AG10803 (cell line): ENCODE results near the gene AOPEP.

Source experiments
- DNase-seq: peaks from one replicate; pipeline ENCODE4 v3.0.0; 2010; ENCODE audit warnings: low read depth
- H3K4me3 ChIP-seq: 2 replicates; pipeline ENCODE4 v1.5.1; 2011; ENCODE audit warnings: mild to moderate bottlenecking, low read length, control low read depth
- TF ChIP-seq, protein P1 (sequence below): conservative IDR thresholded peaks from 2 replicates; pipeline ENCODE4 v1.5.1; 2011; ENCODE audit warnings: mild to moderate bottlenecking, low read length, control low read depth, inconsistent platforms

The AOPEP gene

DNA sequence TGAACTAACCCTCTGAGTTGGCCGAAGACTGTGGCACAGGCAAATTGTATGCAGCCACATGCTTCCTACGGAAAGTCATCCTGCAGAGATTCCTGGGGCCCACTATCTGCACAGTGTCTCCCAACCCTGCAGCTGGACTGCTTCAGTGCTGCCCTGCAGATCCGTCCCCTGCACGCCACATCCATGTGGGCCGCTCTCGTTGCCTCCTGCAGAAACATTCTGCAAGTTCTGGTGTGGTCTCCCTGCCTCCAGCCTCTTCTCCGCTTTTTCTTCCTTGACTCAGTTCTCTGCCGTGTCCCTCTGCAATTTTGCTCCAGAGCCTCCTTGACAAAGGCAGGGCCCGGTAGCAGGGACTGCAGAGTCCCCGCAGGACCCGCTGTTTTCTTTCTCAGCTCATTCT lies 249.0 kb downstream of the AOPEP start:
- TF ChIP-seq, protein P1, sequence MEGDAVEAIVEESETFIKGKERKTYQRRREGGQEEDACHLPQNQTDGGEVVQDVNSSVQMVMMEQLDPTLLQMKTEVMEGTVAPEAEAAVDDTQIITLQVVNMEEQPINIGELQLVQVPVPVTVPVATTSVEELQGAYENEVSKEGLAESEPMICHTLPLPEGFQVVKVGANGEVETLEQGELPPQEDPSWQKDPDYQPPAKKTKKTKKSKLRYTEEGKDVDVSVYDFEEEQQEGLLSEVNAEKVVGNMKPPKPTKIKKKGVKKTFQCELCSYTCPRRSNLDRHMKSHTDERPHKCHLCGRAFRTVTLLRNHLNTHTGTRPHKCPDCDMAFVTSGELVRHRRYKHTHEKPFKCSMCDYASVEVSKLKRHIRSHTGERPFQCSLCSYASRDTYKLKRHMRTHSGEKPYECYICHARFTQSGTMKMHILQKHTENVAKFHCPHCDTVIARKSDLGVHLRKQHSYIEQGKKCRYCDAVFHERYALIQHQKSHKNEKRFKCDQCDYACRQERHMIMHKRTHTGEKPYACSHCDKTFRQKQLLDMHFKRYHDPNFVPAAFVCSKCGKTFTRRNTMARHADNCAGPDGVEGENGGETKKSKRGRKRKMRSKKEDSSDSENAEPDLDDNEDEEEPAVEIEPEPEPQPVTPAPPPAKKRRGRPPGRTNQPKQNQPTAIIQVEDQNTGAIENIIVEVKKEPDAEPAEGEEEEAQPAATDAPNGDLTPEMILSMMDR: no peak
- H3K4me3 ChIP-seq: no peak overlapping the region
- DNase-seq: no peak

DNA sequence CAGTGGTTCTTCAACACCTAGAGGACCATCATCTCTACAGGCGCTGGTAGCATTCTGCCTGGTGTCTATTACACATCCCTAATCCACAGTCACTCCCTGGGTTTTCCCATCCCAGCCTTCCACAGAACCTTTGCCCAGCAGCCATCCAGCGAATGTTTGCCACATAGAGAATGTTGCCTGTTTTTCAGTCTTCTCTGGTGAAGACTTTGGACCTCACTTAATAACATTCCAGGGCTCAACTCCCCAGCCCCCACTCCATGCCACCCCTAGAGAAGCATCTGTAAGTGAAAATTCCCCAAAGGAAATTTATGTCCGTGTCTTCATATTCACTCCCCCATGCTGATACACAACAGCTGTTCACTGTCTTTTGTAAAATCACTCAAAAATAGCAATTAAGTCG lies 249.6 kb downstream of the AOPEP start:
- H3K4me3 ChIP-seq: no peak overlapping the region
- peak; percentile 50 for DNase-seq
- TF ChIP-seq, protein P1: no peak

DNA sequence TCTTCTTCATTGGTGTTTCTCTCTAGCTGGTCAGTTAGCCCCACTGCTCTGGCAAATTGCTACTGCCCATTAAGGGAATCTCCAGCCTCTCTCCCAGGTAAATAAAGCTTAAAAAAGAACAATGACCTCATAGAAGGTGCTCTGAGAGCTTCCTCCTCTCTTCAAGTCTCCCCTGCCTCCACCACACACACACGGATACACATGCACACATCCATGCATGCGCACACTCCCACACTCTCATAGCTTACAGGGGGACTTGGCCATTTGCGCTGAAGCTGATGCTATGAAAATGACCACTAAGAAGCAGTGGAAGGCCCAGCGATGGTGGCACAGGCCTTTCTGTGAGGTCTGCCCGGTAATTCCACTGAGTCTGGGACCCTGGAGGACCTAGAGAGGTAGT lies 250.9 kb downstream of the AOPEP start:
- no peak for DNase-seq
- H3K4me3 ChIP-seq: no peak overlapping the region
- TF ChIP-seq, protein P1: no peak

DNA sequence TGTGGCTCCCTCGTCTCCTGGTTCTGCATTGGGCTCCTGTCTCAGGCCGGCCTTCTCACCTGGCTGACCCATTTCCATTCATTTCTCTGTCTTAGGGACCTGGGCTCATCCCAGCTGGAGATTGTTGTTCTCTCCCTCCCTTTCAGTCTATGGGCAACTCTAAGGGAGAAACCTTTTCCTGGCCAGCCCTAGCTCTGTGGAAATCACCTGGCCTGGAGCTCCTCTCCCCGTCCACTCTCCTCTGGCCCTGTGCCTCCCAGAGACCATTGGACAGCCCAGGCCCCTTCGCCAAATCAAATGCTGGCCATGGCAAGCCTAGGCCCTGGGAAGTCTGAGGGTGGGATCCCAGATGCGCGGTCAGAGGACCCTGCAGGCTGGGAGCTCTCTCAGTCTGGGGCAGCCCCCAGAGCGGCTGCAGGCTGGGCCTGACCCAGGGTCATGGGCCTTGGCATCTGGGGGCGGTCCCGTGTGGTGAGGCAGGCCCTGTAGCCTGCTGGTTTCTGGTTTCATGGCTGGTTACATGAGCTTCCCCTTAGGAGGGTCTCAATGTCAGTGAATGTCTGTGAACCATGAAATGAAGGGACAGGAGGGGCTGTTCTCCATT lies 253.5 kb downstream of the AOPEP start:
- H3K4me3 ChIP-seq: no peak overlapping the region
- TF ChIP-seq, protein P1: no peak

DNA sequence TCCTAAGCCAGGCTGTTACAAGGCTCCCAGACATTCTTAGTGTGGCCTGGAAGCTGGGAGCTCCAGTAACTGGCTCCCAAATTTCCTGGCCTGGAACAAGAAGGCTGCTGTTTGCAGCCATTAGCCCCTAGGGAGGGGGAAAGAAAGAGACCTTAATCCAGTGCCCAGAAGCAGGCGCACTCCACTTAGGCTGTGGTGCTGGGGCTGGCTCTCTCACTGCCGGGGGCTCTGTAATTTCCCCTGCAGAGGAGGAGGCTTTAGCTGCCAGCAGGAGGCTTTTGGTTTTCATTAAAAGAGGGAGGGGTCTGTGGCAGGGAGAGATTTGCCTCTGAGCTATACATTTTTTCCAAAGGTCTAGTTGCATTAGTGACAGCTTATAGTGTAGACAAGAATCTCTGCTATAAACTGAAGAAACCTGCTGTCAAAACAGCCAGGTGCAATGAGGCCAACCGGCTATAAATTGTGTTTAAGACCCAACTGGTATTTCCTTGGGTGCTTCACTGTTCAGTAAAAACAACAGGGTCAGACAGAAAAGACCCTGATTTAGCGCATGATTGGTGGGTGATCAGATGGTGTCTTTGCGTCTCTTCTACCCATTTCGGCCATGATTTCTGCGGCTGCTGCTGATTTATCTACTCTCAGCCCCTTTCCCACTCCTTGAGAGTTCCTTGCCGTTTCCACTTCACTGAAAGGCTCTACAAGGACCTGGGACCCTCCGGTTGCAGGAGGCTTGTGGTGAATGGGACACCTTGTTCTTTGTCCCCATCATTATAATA lies 254.6 kb downstream of the AOPEP start:
- TF ChIP-seq, protein P1: no peak
- no peak overlapping the region for H3K4me3 ChIP-seq
- no peak for DNase-seq

More for the DNA sequence above, 253.5 kb downstream of the AOPEP start:
- no peak for DNase-seq

DNA sequence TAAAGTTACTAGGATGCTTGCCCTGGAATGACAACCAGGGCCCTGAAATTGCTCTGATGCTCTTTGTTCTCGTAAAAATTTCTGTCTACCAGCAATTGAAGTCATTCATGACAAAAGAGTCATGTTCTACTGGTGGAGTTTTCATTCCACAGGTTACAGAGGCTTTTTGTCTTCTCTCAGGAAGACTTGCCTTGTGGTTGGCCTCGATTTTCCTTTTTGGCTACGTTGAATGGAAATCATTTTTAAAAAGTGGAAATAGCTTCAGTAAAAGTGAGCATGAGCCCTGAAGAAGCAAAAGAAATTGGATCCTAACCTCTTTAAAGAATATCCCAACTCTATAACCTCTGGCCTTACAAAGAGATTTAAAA lies 255.2 kb downstream of the AOPEP start:
- TF ChIP-seq, protein P1: no peak
- no peak overlapping the region for H3K4me3 ChIP-seq
- no peak for DNase-seq

DNA sequence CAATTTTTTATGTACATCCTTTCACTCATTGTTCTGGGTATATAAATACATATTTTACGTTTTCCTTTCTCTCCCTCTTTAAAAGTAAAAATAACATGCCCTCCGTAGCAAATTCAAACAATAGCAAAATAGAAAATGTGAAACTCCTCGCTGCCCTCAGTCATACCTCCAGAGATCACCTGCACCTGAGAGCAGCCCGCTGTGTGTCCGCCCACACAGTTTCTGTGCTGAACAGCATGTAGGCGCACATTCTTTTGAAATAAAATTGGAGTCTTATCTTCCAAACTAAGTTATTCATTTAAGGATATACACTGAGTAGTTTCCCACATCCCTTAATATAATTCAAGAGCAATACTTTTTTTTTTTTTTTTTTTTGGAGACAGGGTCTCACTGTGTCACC lies 255.7 kb downstream of the AOPEP start:
- TF ChIP-seq, protein P1: no peak
- no peak overlapping the region for H3K4me3 ChIP-seq
- DNase-seq: no peak
